HG02970 (cell line): Measurements from ENCODE around the gene LCOR.

ENCODE experiments used
- ATAC-seq: cut with Tn5 transposase; IDR thresholded peaks from one replicate; pipeline ENCODE4 v1.9.1; 2021; ENCODE audit warnings: mild to moderate bottlenecking, moderate library complexity, moderate number of reproducible peaks; ENCODE audit not compliant: unreplicated experiment, low FRiP score

Gene LCOR

DNA sequence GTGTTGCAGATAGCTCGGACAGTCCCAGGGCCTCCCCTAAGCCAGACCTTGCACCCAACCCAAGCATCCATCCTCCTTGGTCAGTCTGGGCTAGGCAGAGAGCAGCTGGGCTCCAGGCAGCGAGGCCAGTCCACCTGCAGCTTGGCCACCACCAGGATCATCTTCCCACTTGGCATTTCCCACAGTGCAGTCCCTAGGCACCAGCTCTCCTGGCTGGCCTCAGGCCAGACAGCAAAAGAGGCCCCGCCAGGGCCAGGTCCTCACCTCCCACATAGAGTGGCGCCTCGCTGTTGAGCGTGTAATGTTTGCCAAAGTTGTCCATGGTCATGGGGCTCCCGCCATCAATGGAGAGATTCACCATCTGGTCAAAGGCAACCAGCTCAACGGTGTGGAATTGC, 171.7 kb downstream of the LCOR start:
- ATAC-seq: no peak

DNA sequence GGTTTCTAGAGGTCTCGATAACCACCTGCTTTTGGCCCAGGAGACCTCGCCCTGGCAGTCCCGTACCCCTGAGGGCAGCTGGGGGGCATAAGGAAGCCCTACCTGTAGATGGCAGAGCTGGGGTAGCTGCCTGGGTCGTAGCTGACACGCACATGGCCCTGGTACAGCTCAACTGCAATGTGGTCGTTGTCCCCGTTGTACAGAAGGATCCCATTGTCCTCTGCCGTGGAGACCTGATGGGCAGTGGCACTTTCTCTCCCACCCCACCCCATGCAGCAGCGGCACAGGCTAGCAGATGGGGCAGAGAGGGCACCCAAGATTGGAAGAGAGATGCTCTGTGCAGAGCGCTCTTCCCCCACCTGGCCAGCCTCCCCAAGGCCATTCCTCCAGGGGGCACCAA, 172.5 kb downstream of the LCOR start:
- ATAC-seq: no peak

DNA sequence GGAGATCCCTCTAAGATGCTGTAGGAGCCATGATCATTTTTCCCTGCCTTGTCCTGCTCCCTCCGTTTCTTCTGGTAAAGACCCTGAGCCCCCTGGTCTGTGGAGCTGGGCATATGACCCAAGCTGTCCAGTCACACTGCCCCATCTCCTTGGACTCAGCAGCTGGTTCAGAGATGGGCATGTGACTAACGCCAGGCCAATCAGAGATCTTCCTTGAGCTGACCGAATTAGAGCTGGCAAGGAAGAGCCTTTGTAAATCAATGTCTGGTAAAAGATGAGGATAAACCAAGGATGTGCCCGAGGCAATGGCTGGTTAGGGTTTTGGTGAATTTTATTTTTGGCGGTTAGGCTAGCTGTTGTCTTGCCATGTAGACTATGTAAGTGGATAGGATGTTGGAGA, 173.3 kb downstream of the LCOR start:
- no peak for ATAC-seq

GRCh38 chr10:97006364-97006763, 174.3 kb downstream of the LCOR start:
- ATAC-seq: no peak

- ATAC-seq: no peak
Observed at GRCh38 chr10:97007417-97007816, 175.3 kb downstream of the LCOR start.

- no peak for ATAC-seq
Observed at GRCh38 chr10:97010695-97011206, 178.7 kb downstream of the LCOR start.

DNA sequence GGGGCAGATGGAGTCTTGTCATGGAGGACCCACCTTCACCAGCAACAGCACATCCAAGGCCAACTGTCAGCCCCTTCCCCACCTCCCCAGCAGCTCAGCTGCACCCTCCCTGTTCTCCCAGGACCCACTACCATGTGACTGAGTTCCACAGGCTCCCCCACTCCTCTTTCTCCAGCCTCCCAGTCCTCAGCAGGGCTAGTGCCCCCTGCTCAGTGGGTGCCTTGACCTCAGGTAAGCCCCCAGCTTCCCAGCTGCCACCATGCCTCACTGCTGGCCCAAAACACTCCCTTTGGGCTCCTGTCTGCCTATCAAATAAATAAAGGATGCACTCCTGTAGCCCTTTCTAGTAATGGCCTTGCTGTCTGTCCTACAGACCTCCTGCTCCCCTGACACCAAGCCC, 179.3 kb downstream of the LCOR start:
- ATAC-seq: no peak

- ATAC-seq: no peak
Observed at GRCh38 chr10:97012470-97012869, 180.4 kb downstream of the LCOR start.

- ATAC-seq: no peak
Observed at GRCh38 chr10:97013568-97013967, 181.5 kb downstream of the LCOR start.

DNA sequence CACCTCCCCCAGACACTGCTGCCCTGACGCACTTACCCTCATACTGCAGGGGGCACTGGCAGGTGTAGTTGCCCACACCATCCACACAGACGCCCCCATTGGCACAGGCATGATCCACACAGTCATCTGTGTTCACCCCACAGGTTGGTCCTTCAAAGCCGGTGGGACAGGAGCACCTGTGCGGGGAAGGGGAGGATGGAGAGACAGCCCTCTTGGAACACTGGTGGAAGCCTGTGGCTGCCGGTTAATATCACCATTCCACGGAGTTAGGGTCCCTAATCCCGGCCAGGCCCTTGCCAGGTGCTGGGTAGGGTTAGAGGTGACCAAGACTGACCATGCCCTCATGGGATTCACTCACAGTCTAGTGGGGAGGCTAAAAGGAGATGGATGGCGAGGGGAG, 181.9 kb downstream of the LCOR start:
- ATAC-seq: no peak

DNA sequence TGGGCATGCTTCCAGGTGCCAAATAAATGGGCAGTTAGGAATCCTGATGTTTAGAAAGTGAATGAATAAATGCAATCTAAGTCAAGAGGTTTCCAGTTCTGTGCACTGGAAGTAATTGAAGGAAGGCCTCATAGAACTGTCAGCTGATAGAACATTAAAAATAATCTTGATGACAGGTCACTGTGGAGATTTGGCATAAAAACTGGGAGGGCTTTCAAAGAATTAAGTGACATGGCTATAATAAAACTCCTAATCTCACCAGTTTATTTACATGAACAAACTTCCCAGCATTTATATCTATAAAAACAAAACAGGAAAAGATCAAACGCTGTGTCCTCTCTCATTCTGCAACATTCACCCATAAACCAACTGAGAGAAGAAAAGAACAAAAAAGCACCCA, 183.1 kb downstream of the LCOR start:
- no peak for ATAC-seq

GRCh38 chr10:97016728-97017473, 184.8 kb downstream of the LCOR start:
- ATAC-seq: peak; percentile 44

- ATAC-seq: peak; percentile 5
Observed at GRCh38 chr10:97017474-97017903, 185.4 kb downstream of the LCOR start.

DNA sequence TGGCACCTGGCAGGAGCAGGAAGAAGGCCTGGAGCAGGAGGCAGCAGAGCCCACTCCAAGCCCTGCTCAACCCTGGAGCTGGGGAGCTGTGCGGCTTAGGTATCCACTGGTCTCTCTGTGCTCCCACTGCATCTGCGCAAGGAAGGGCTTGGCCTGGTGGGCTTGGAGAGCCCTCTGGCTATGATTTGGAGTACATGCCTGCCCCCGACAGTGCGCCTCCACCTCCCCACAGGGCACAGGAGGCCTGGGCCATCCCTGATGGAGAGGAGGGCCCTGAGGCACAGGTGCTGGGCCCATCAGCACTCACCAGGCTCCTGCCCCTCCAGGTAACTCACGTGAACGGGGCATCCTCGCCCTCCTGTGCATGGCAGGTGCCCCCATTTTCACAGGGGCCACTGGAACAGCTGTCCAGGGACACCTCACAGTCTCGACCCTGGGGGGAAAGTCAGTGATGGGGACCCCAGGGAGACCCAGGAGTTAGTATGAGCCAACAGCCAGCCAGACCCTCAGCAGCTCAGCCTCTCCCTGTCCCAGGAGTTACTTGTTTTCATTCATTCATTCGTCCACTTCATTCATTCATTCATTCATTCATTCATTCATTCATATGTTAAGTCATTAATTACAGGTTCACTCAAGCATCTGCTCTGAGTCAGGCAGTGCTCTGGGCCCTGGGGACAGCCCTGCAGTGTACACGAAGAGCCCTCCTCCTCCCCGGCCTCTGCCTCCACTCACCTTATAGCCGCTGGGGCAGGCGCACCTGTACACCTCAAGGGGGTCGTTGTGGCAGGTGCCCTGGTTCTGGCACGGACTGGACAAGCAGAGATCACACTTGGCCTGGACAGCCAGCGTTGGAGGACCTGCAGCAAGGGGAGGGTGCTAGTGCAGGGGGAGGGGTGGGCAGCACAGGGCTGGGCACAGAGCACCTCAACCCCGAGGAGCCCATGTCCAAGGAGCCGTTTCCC, 186.4 kb downstream of the LCOR start:
- no peak for ATAC-seq

- ATAC-seq: no peak
Observed at GRCh38 chr10:97019213-97019844, 187.2 kb downstream of the LCOR start.

DNA sequence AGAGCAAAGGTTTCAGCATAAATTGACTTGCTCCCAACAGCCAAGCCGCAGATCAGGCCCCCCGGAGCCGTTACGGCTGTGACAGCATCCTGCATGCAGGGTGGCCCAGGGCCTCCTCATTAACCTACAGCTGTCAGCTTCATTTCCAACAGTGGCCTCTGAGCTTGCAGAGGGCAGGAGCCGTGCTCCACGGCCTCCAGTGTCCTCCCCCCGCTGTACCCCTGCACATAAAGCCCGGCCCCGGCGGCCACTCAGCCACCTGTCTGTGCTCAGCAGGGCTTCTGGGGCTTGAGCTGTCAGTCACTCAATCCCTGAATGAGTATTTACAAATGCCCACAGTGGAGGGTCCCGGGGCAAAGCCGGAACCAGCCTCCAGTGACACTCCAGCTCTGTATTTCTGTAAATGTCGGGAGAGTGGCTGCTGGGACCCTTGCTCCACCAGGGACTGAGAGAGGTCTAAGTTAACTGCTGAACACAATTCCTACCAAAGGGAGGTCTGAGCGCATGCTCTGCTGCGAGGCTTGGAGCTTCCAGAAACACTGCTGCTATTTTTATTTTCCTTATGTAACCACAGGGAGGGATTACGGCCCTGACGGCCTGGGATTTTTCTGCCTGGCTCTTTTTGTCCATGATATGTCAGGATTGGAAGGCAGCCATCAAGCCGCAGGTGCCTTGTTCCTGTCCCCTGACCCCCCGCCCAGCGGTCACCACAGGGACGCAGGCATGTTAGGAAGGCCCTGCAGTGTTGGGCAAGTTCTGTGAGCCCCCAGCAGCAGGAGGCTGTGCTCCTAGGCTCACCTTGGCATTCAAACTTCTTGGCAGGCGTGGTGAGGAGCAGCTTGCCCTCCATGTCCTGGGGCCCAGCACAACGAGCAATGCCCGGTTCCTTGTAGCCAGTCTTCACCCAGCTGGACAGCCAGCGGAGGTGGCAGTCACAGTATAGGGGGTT, 188.6 kb downstream of the LCOR start:
- no peak for ATAC-seq

DNA sequence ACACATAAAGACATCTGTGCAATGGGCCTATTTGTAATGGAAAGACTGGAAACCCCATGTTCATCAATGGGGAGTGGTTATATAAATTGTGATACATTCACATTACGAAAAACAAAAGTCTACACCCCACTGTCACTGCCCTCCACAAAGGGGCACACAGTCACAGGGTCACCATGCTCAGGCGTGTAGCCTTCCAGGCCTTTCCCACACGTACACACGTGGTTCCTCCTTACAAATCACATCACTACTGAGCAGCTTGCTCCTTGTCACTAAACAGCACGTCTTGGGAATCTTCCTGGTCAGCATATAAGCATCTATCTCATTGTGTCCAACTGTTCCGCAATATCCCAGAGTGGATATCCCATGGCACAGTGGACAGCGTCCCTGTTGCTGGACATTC, 190.5 kb downstream of the LCOR start:
- no peak for ATAC-seq

DNA sequence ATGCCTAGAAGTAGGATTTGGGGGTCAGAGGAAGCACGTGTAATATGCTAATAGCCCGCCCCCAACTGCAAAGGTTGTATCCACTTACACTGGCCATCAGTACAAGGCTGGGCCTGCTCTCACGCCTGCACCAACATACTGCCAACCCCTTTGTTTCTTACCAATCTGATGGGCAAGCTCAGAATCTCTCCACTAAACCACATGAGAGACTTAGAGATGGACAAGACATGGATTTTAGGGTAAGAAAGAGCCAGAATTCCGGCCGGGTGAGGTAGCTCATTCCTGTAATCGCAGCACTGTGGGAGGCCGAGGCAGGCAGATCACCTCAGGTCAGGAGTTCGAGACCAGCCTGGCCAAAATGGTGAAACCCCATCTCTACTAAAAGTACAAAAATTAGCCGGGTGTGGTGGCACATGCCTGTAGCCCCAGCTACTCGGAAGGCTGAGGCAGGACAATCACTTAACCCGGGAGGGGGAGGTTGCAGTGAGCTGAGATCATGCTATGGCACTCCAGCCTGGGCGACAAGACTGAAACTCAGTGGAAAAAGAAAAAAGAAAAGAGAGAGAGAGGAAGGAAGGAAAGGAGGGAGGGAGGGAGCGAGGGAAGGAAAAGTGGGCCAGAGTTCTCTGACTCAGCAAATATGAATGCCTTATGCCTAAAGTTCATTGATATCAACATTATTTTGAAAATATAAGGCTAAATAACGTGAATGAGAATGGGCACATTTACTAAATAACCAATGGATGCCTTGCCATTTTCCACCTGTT, 191.5 kb downstream of the LCOR start:
- ATAC-seq: no peak
